ENCODE measurements around the gene CD80. TPM values are rescaled to one million over a fixed set of nuclear protein-coding genes. Genes with fewer than 3 reads are reported as not detected.

Gene CD80
- total and polyA plus RNA-seq, 2 donors (not counting 1 experiment from before 2014, with no cell fraction given), result under 0.01 TPM; not detected in 1

- Histone ChIP-seq H3K9me3 (ENCODE audit: control insufficient read depth, insufficient read depth, low read depth, low read length) (no peaks in the 10 kb centered on the region), H4K20me1 (ENCODE audit: control insufficient read depth, extremely low read depth, insufficient read depth, low read length) (no peaks in the 10 kb centered on the region), H3K4me2 (ENCODE audit: extremely low read depth, insufficient read depth, low read length) (no peak overlapping the region), H2AFZ (ENCODE audit: low read length) (no peak overlapping the region), H3K27me3 (ENCODE audit: control insufficient read depth, insufficient read depth, low read length) (no peaks in the 10 kb centered on the region), H3K27ac (ENCODE audit: insufficient read depth, low read length) (no peak overlapping the region), H3K4me3 (replicated peaks in 1 of 4; ENCODE audit: control extremely low read depth in 1 of 4, insufficient read depth in 1 of 4, low read depth in 3 of 4, low read length in 4 of 4) (no peak overlapping the region), H3K79me2 (ENCODE audit: control insufficient read depth, insufficient read depth, low read length) (no peaks in the 10 kb centered on the region), H3K36me3 (ENCODE audit: control insufficient read depth, insufficient read depth, low read length) (no peaks in the 10 kb centered on the region), H3K9ac (ENCODE audit: insufficient read depth, low read length) (no peak overlapping the region), H3K4me1 (ENCODE audit: control insufficient read depth, extremely low read depth, insufficient read depth, low read length) (no peaks in the 10 kb centered on the region)
- DNase-seq (ENCODE audit: low read depth in 2 of 2), result no peak
- TF ChIP-seq EZH2 (IDR thresholded peaks at IDR 0.05; ENCODE audit: low read length, missing control alignments), result no peak
- no peak for TF ChIP-seq CTCF (conservative IDR thresholded peaks at IDR 0.05 in 1 of 2, IDR thresholded peaks at IDR 0.05 in 1 of 2; ENCODE audit: low read depth in 1 of 2, low read length in 2 of 2)
Observed at GRCh38 chr3:119599558-119600174, 40.3 kb upstream of the CD80 start.

- H3K4me3 ChIP-seq (replicated peaks in 1 of 4; ENCODE audit: control extremely low read depth in 1 of 4, insufficient read depth in 1 of 4, low read depth in 3 of 4, low read length in 4 of 4), result no peak overlapping the region
- no peaks in the 10 kb centered on the region for H3K36me3 ChIP-seq (ENCODE audit: control insufficient read depth, insufficient read depth, low read length)
- no peak overlapping the region for H3K9ac ChIP-seq (ENCODE audit: insufficient read depth, low read length)
- no peaks in the 10 kb centered on the region for H3K27me3 ChIP-seq (ENCODE audit: control insufficient read depth, insufficient read depth, low read length)
- no peak overlapping the region for H3K27ac ChIP-seq (ENCODE audit: insufficient read depth, low read length)
- H3K4me2 ChIP-seq (ENCODE audit: extremely low read depth, insufficient read depth, low read length), result no peak overlapping the region
- DNase-seq (ENCODE audit: low read depth in 2 of 2), result no peak
- no peaks in the 10 kb centered on the region for H3K9me3 ChIP-seq (ENCODE audit: control insufficient read depth, insufficient read depth, low read depth, low read length)
- H3K79me2 ChIP-seq (ENCODE audit: control insufficient read depth, insufficient read depth, low read length), result no peaks in the 10 kb centered on the region
- no peak overlapping the region for H2AFZ ChIP-seq (ENCODE audit: low read length)
- H3K4me1 ChIP-seq (ENCODE audit: control insufficient read depth, extremely low read depth, insufficient read depth, low read length), result no peaks in the 10 kb centered on the region
- no peaks in the 10 kb centered on the region for H4K20me1 ChIP-seq (ENCODE audit: control insufficient read depth, extremely low read depth, insufficient read depth, low read length)
- TF ChIP-seq EZH2 (IDR thresholded peaks at IDR 0.05; ENCODE audit: low read length, missing control alignments), result no peak
- no peak for TF ChIP-seq CTCF (conservative IDR thresholded peaks at IDR 0.05 in 1 of 2, IDR thresholded peaks at IDR 0.05 in 1 of 2; ENCODE audit: low read depth in 1 of 2, low read length in 2 of 2)
Observed at GRCh38 chr3:119598410-119599098, 39.1 kb upstream of the CD80 start.

GRCh38 chr3:119597548-119598288, 38.3 kb upstream of the CD80 start, which contains the start of gene PLA1A:
TSS of gene PLA1A (plus strand) at chr3:119597885. CDS start at chr3:119597914, 29 bp downstream.
- Histone ChIP-seq H4K20me1 (ENCODE audit: control insufficient read depth, extremely low read depth, insufficient read depth, low read length) (no peaks in the 10 kb centered on the region), H3K27ac (ENCODE audit: insufficient read depth, low read length) (no peak within 1 kb of the TSS), H3K4me1 (ENCODE audit: control insufficient read depth, extremely low read depth, insufficient read depth, low read length) (no peaks in the 10 kb centered on the region), H3K27me3 (ENCODE audit: control insufficient read depth, insufficient read depth, low read length) (no peaks in the 10 kb centered on the region), H3K9me3 (ENCODE audit: control insufficient read depth, insufficient read depth, low read depth, low read length) (no peaks in the 10 kb centered on the region), H3K4me2 (ENCODE audit: extremely low read depth, insufficient read depth, low read length) (no peak within 1 kb of the TSS), H3K79me2 (ENCODE audit: control insufficient read depth, insufficient read depth, low read length) (no peaks in the 10 kb centered on the region), H3K36me3 (ENCODE audit: control insufficient read depth, insufficient read depth, low read length) (no peaks in the 10 kb centered on the region), H2AFZ (ENCODE audit: low read length) (no peak within 1 kb of the TSS), H3K4me3 (replicated peaks in 1 of 4; ENCODE audit: control extremely low read depth in 1 of 4, insufficient read depth in 1 of 4, low read depth in 3 of 4, low read length in 4 of 4) (no peak within 1 kb of the TSS), H3K9ac (ENCODE audit: insufficient read depth, low read length) (no peak within 1 kb of the TSS)
- DNase-seq (ENCODE audit: low read depth in 2 of 2), result no peak
- TF ChIP-seq CTCF (conservative IDR thresholded peaks at IDR 0.05 in 1 of 2, IDR thresholded peaks at IDR 0.05 in 1 of 2; ENCODE audit: low read depth in 1 of 2, low read length in 2 of 2) (no peak), EZH2 (IDR thresholded peaks at IDR 0.05; ENCODE audit: low read length, missing control alignments) (no peak)

Measured in fibroblast of lung (primary cell).